GM21723 (cell line): ENCODE data around the gene PROM1.

Source experiments
- ATAC-seq: cut with Tn5 transposase; IDR thresholded peaks from one replicate; pipeline ENCODE4 v1.9.1; 2021; ENCODE audit warnings: mild to moderate bottlenecking, moderate library complexity; ENCODE audit not compliant: unreplicated experiment

PROM1 gene

GRCh38 chr4:16110199-16110598 is 26.4 kb upstream of the PROM1 start:
- no peak for ATAC-seq

GRCh38 chr4:16109256-16109655 is 25.4 kb upstream of the PROM1 start:
- no peak for ATAC-seq

GRCh38 chr4:16106956-16107355 is 23.1 kb upstream of the PROM1 start:
- ATAC-seq = no peak

GRCh38 chr4:16104520-16104919 is 20.7 kb upstream of the PROM1 start:
- ATAC-seq = no peak

GRCh38 chr4:16102356-16102755 is 18.5 kb upstream of the PROM1 start:
- ATAC-seq = no peak

- ATAC-seq = no peak
Observed at GRCh38 chr4:16100833-16101232, 17.0 kb upstream of the PROM1 start.

GRCh38 chr4:16092682-16093319 is 9.0 kb upstream of the PROM1 start:
- ATAC-seq = no peak

GRCh38 chr4:16090096-16090705 is 6.4 kb upstream of the PROM1 start:
- no peak for ATAC-seq

GRCh38 chr4:16089156-16089555 is 5.3 kb upstream of the PROM1 start:
- no peak for ATAC-seq

- no peak for ATAC-seq
Observed at GRCh38 chr4:16088601-16089000, 4.8 kb upstream of the PROM1 start.

- peak; percentile 69 for ATAC-seq
Observed at GRCh38 chr4:16085822-16086221, 2.0 kb upstream of the PROM1 start.

- ATAC-seq = no peak
Observed at GRCh38 chr4:16082426-16083240, 1.2 kb downstream of the PROM1 start.

- no peak for ATAC-seq
Observed at GRCh38 chr4:16082041-16082425, 1.8 kb downstream of the PROM1 start.

GRCh38 chr4:16079046-16079445 is 4.8 kb downstream of the PROM1 start:
- ATAC-seq = peak; percentile 77

GRCh38 chr4:16078195-16078760 is 5.5 kb downstream of the PROM1 start:
- ATAC-seq = no peak

GRCh38 chr4:16077786-16078185 is 6.0 kb downstream of the PROM1 start:
- no peak for ATAC-seq

- ATAC-seq = no peak
Observed at GRCh38 chr4:16075975-16076757, 7.7 kb downstream of the PROM1 start.

- no peak for ATAC-seq
Observed at GRCh38 chr4:16075061-16075460, 8.8 kb downstream of the PROM1 start.

- no peak for ATAC-seq
Observed at GRCh38 chr4:16072168-16072567, 11.7 kb downstream of the PROM1 start.

GRCh38 chr4:16070203-16070602 is 13.6 kb downstream of the PROM1 start:
- no peak for ATAC-seq

GRCh38 chr4:16067515-16067914 is 16.3 kb downstream of the PROM1 start:
- ATAC-seq = no peak
